HepG2 (cell line): ENCODE results near the gene DDR1. TPM values are rescaled to one million over a fixed set of nuclear protein-coding genes. Genes with fewer than 3 reads are reported as not detected.

Experiments used
- ATAC-seq: fragments of 200-7000 bp; cut with Tn5 transposase; 3 replicates; pipeline ENCODE4 v1.9.1; 2020; ENCODE audit warnings: mild to moderate bottlenecking, moderate library complexity
- BruUV-seq: library from RNA; stranded (reverse); fragments of 400-500 nt; replicated peaks from 2 replicates; lab custom pipeline; 2021; lab: Mats Ljungman, UMichigan
- CTCF ChIA-PET: fragments of 300-600 bp; formaldehyde crosslinking; extraction: SDS; loops from one replicate; lab custom pipeline; 2021; ENCODE audit warnings: low total read pairs, inconsistent platforms, low intra/inter-chr PET ratio; lab: Yijun Ruan, JAX
- POLR2A ChIA-PET: fragments of 350-600 bp; sonication (Branson Sonifier 250); formaldehyde crosslinking; loops from one replicate; lab custom pipeline; 2020; ENCODE audit warnings: antibody characterized with exemption, inconsistent platforms; lab: Yijun Ruan, JAX
- DNase-seq: peaks from one replicate; pipeline ENCODE4 v3.0.0-alpha.2; 2015; ENCODE audit warnings: low spot score
- FAIRE-seq: peaks from 3 replicates; lab custom pipeline; 2011; peaks lifted over from hg19 to GRCh38; lab: Jason Lieb, UNC
- H2AFZ ChIP-seq: one replicate; pipeline ENCODE4 v1.6.1; 2011; ENCODE audit warnings: low read length, inconsistent platforms
- H3K27ac ChIP-seq: fragments of 300-600 bp; 3 replicates; pipeline ENCODE4 v1.8.0; 2011; ENCODE audit warnings: mixed run types, mild to moderate bottlenecking, mixed read lengths, low read length, inconsistent platforms; ENCODE audit not compliant: insufficient read depth; ENCODE audit errors: extremely low read length
- H3K27me3 ChIP-seq, 2 experiments: fragments of 200-600 bp in 1 of 2; 2 replicates in 1 of 2; 3 replicates in 1 of 2; pipeline versions ENCODE4 v1.6.0 to v1.8.0; 2011; ENCODE audit warnings: low read length in 2 of 2, mild to moderate bottlenecking in 2 of 2, moderate library complexity in 2 of 2, inconsistent platforms in 1 of 2; ENCODE audit not compliant: insufficient read depth in 2 of 2, control insufficient read depth in 1 of 2
- H3K36me3 ChIP-seq, 2 experiments: fragments of 200-600 bp in 1 of 2; replicated peaks in 1 of 2; 2 replicates in 1 of 2; 3 replicates in 1 of 2; pipeline versions ENCODE4 v1.5.1 to v1.8.0; 2011; ENCODE audit warnings: low read length in 2 of 2, inconsistent platforms in 1 of 2; ENCODE audit not compliant: insufficient read depth in 2 of 2, control insufficient read depth in 1 of 2
- H3K4me1 ChIP-seq: 2 replicates; pipeline ENCODE4 v1.5.1; 2012; ENCODE audit warnings: low read length, inconsistent platforms; ENCODE audit not compliant: insufficient read depth
- H3K4me2 ChIP-seq: 2 replicates; pipeline ENCODE4 v1.6.0; 2011; ENCODE audit warnings: low read depth, low read length, inconsistent platforms
- H3K4me3 ChIP-seq, 3 experiments: fragments of 200-600 bp in 1 of 3; sonication (generic), shearing (Covaris generic) in 1 of 3; replicated peaks in 1 of 3; 2 replicates each; pipeline ENCODE4 v1.5.1; 2011 to 2016; ENCODE audit warnings: low read length in 3 of 3, inconsistent platforms in 2 of 3, low read depth in 2 of 3, mild to moderate bottlenecking in 2 of 3, control low read depth in 1 of 3, mixed read lengths in 1 of 3; ENCODE audit not compliant: insufficient read depth in 1 of 3
- H3K79me2 ChIP-seq: one replicate; pipeline ENCODE4 v1.6.1; 2011; ENCODE audit warnings: low read length, inconsistent platforms; ENCODE audit not compliant: insufficient read depth
- H3K9ac ChIP-seq: 2 replicates; pipeline ENCODE4 v1.6.0; 2011; ENCODE audit warnings: mild to moderate bottlenecking, low read depth, low read length, inconsistent platforms; ENCODE audit not compliant: insufficient read depth
- H3K9me3 ChIP-seq: 2 replicates; pipeline ENCODE4 v1.5.1; 2012; ENCODE audit warnings: mild to moderate bottlenecking, low read length
- H4K20me1 ChIP-seq: 2 replicates; pipeline ENCODE4 v1.6.0; 2011; ENCODE audit warnings: inconsistent platforms, mild to moderate bottlenecking, low read length, moderate library complexity; ENCODE audit not compliant: insufficient read depth
- ELF1 ChIP-seq: sonication (generic); formaldehyde crosslinking; IDR thresholded peaks from 2 replicates; pipeline ENCODE4 v1.4.0; 2020; ENCODE audit warnings: missing genetic modification reagents
- FOXA1 ChIP-seq, 2 experiments: fragments of 450-650 bp in 1 of 2; sonication (generic) in 1 of 2; formaldehyde crosslinking in 1 of 2; IDR thresholded peaks; 2 replicates each; pipeline versions ENCODE4 v1.4.0 to v1.6.1; 2016 to 2020; ENCODE audit warnings: missing genetic modification reagents in 1 of 2
- ISL2 ChIP-seq: sonication (generic); formaldehyde crosslinking; IDR thresholded peaks from 2 replicates; pipeline ENCODE4 v1.5.0; 2020; ENCODE audit warnings: missing genetic modification reagents
- PAWR ChIP-seq: sonication (generic); formaldehyde crosslinking; IDR thresholded peaks from 2 replicates; pipeline ENCODE4 v1.4.0; 2020; ENCODE audit warnings: missing genetic modification reagents, mild to moderate bottlenecking, borderline replicate concordance
- PBX2 ChIP-seq: IDR thresholded peaks from 2 replicates; pipeline ENCODE4 v1.6.1; 2016; ENCODE audit warnings: control low read depth
- RFX5 ChIP-seq: IDR thresholded peaks from 2 replicates; pipeline ENCODE4 v1.6.1; 2011; ENCODE audit warnings: low read depth, low read length, improper control_type of control experiment
- SNRNP70 ChIP-seq: fragments of 200-400 bp; formaldehyde crosslinking; IDR thresholded peaks from 2 replicates; pipeline ENCODE4 v1.6.1; 2017; ENCODE audit warnings: mild to moderate bottlenecking, low read depth, low read length, moderate library complexity
- SYNCRIP ChIP-seq: fragments of 200-400 bp; formaldehyde crosslinking; IDR thresholded peaks from 2 replicates; pipeline ENCODE4 v1.6.1; 2018; ENCODE audit warnings: mild to moderate bottlenecking, low read depth, low read length; ENCODE audit not compliant: insufficient read depth
- YY1 ChIP-seq: IDR thresholded peaks from 2 replicates; pipeline ENCODE4 v1.6.1; 2011; ENCODE audit warnings: low read length, low read depth, moderate library complexity, mild to moderate bottlenecking; ENCODE audit not compliant: insufficient read depth, insufficient replicate concordance
- ZBTB25 ChIP-seq: IDR thresholded peaks from 2 replicates; pipeline ENCODE4 v1.6.1; 2018; ENCODE audit warnings: missing genetic modification reagents
- ZNF512 ChIP-seq: sonication (generic); formaldehyde crosslinking; IDR thresholded peaks from 2 replicates; pipeline ENCODE4 v1.4.0; 2020; ENCODE audit warnings: mild to moderate bottlenecking, missing genetic modification reagents
- ZNF784 ChIP-seq: sonication (generic); formaldehyde crosslinking; IDR thresholded peaks from 2 replicates; pipeline ENCODE4 v1.5.1; 2020; ENCODE audit warnings: missing genetic modification reagents, mild to moderate bottlenecking, borderline replicate concordance
- WGBS: methylation state at CpG from one replicate; pipeline ENCODE4 v1.1.6; 2017; ENCODE audit warnings: low lambda C conversion rate; 5-methylcytosine and 5-hydroxymethylcytosine counted together
- in situ Hi-C: cut with HindIII; loops from 2 replicates; pipeline ENCODE4 v1.10.0; 2017; ENCODE audit warnings: low pct_unique_long_range_greater_than_20kb; ENCODE audit not compliant: extremely low pct_ligation_motif_present
- intact Hi-C: fragments of 100-400 bp; cut with micrococcal nuclease; formaldehyde crosslinking; loops from one replicate; pipeline ENCODE4 v1.10.0; 2022; ENCODE audit not compliant: unreplicated experiment
- polyA plus RNA-seq, 8 experiments: library from polyadenylated mRNA; depleted of rRNA in 3 of 8; stranded (reverse) in 7 of 8; unstranded in 1 of 8; fragments of >200 nt; fragmentation: Illumina TruSeq in 4 of 8; extraction: Trizol in 4 of 8; gene quantifications; 2 replicates each; pipeline versions ENCODE4 v1.2.1 to v1.2.3, GENCODE V29; 2011 to 2016; ENCODE audit warnings: low read depth in 4 of 8, missing spikeins in 1 of 8, mixed read lengths in 1 of 8; ENCODE audit not compliant: insufficient read depth in 1 of 8
- total RNA-seq, 5 experiments: library from RNA; depleted of rRNA; stranded (reverse); fragments of >200 nt; fragmentation: Illumina TruSeq; extraction: Trizol; gene quantifications; 2 replicates each; pipeline ENCODE4 v1.2.3, GENCODE V29; 2016; ENCODE audit warnings: low read depth in 1 of 5

The DDR1 gene
- total and polyA plus RNA-seq, 2 of the 13 experiments (the other 11 are each of a cell fraction or from before 2014, with no cell fraction given), result 16.7 to 20.2 TPM

GRCh38 chr6:30883685-30884520 is at the start of gene DDR1 (continued):
- TF ChIP-seq ZNF512 (CRISPR knock-in tag) (no peak), SYNCRIP (no peak)

- H3K9me3 ChIP-seq, result no peaks in the 10 kb centered on the region
- H3K27ac ChIP-seq, result no peak overlapping the region
- FAIRE-seq, result no peak
- no peak overlapping the region for H2AFZ ChIP-seq
- TF ChIP-seq YY1, result no peak
- TF ChIP-seq ELF1 (CRISPR knock-in tag), result no peak
- no peak for TF ChIP-seq PAWR
- TF ChIP-seq PBX2 (CRISPR knock-in tag), result no peak
- no peak for TF ChIP-seq ZBTB25
- TF ChIP-seq FOXA1 (IDR thresholded peaks at IDR 0.05), result no peak
- TF ChIP-seq FOXA1 (CRISPR knock-in tag; IDR thresholded peaks at IDR 0.05), result no peak
- TF ChIP-seq SNRNP70, result no peak
- no peak for TF ChIP-seq ZNF784 (CRISPR knock-in tag)
- TF ChIP-seq RFX5, result no peak
- no peak for TF ChIP-seq ISL2
- no peak overlapping the region for H3K9ac ChIP-seq
- 48% methylated on average over 4 of the region's 4 CpGs for WGBS
- CTCF ChIA-PET, result no interaction called here
- POLR2A ChIA-PET, result no interaction called here
- no peak for ATAC-seq
- H3K27me3 ChIP-seq, result peaks cover 0 to 9% of the 10 kb centered on the region in 2 experiments; a peak in 1 of 5 replicates
- no peak overlapping the region for H3K4me3 ChIP-seq
- no peaks in the 10 kb centered on the region for H4K20me1 ChIP-seq
- in situ Hi-C loops, result no loop called here
- BruUV-seq, result no TSS peak
- H3K36me3 ChIP-seq, result no peaks in the 10 kb centered on the region
- DNase-seq, result no peak
- no peak overlapping the region for H3K4me2 ChIP-seq
- peaks cover 11% of the 10 kb centered on the region for H3K4me1 ChIP-seq
- intact Hi-C loops, result no loop called here
- no peaks in the 10 kb centered on the region for H3K79me2 ChIP-seq
These were observed 49.7 kb upstream of the DDR1 start for GRCh38 chr6:30834646-30835045.
